C4-2B (cell line): Measurements from ENCODE around the gene PDXK.

ENCODE experiments used
- CTCF ChIP-seq: fragments of 450-650 bp; conservative IDR thresholded peaks from 2 replicates; pipeline ENCODE4 v1.5.1; 2017; ENCODE audit warnings: mild to moderate bottlenecking
- ZFX ChIP-seq: fragments of 450-650 bp; IDR thresholded peaks from 2 replicates; pipeline ENCODE4 v1.6.1; 2017

- TF ChIP-seq CTCF (no peak), ZFX (no peak)
Observed at GRCh38 chr21:43750339-43751033, 31.6 kb downstream of the PDXK start.
